NCI-H82 treated with DMSO at 0.1 percent for 48 hours (cell line): ENCODE results near the gene MMGT1.
"Not testable (repeated sequence)": the region's sequence is repeated elsewhere in the genome, so short reads cannot be mapped to it uniquely, and the experiment has no call there.

ENCODE experiments used
- DNase-seq: peaks from one replicate; lab custom pipeline; 2025; ENCODE audit not compliant: unreplicated experiment; lab: John Stamatoyannopoulos, UW

Gene MMGT1

DNA sequence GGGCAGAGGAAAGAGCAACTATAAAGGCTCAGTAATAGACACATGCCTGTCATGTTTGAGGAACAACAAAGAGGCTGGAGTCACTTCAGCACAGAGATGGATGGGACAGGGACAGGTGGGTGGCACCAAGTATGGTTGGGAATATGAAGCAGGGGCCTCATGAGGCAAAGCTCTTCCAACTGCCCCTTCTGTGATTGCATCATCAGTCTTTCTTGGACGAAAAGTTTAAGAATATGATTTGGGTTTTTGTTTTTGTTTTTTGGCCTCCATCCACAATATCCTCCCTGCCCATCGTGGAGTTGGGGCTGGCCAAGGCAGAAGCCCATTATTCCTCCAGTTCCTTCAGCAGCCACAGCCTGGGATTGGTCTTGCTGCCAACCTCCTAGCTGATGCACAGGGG is 45.9 kb downstream of the MMGT1 start:
- DNase-seq = no peak

DNA sequence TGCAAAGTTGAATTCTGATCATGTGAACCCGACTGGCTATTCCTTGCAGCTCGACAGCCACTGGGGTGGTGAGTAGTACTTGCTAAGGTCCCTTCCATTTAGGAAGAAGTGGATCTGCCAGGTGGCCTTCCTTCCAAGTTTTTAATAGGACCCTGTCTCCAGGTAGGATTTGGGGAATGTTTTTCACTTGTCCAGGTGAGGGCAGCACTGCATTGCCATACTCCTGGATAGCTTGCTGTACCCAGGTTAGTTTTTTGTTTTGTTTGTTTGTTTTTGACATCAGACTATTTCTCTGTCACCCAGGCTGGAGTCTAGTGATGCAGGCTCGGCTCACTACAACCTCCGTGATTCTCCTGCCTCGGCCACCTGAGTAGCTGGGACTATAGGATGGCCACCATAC is 50.4 kb downstream of the MMGT1 start:
- no peak for DNase-seq

DNA sequence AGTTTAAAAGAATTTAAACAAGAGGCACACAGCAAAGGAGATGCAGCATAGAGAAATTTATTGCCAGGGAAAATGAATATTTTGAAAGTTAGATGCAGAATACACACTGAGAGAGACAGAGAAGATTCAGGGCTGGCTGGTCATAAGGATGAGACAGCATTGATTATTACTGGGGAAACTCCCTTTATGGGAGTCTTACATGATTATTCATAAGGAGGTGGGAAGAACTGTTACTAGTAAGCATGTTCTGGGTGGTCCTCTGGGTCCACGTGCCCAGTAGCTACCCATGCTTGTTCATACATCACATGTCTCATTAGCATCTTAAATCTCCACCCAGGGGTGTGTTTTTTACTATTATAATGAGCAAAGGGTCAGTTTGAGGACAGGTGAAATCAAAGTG is 53.3 kb downstream of the MMGT1 start:
- not testable (repeated sequence) for DNase-seq

DNA sequence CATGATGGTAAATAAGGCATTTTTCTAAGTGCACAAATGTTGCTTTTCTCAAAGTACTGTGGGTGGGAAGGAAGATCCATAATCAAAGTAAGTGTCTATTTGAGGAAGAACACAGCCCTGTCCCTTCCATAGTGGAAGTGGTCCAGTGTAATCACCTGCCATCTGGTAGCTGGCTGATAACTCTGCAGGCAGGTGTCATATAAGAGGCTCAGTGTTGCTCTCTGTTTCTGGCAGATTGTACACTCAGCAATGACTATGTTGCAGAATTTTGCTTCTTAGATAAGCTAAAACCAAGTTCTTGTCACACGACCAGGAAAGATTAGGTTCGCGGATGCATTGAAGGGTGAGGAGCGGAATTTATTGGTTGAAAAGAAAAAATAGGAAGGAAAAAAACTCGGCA is 59.4 kb downstream of the MMGT1 start:
- no peak for DNase-seq
